Stimulated activated CD4-positive, alpha-beta T cell treated with anti-CD3 and anti-CD28 coated beads, TNF-alpha, amount 100 ng/mL, for 4 hours (primary cell): ENCODE data around the gene IFNA4.
A peak's percentile ranks its signal among the peaks of the same experiment; 100 is the strongest.
"Not testable (repeated sequence)": the region's sequence is repeated elsewhere in the genome, so short reads cannot be mapped to it uniquely, and the experiment has no call there.

Experiments used
- DNase-seq, 3 experiments: peaks; one replicate each; pipeline ENCODE4 v3.0.0-alpha.2; 2020; ENCODE audit warnings: low read depth in 3 of 3

IFNA4 gene

DNA sequence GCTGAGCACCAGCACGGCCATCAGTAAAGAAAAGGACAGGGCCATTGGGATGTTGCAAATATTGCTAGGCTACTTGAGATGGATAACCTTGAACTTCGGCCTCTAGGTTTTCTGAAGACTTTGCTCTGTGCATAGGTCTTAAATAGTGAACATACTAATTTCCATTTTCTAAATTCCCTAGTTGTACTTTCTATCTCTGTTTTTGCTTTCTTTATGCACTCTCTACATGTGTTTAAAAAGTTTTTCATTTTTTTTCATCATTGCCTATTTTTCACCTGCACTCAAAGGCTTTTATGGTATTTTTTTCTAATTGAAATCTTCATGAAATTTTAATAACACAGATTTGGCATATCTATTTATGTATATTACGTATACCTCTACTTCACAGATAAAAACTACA, at the start of gene IFNA4:
Gene IFNA4 (minus strand): TSS at position 101 of the 400 bp plus-strand sequence. CDS start 56 bp downstream, at position 45.
- DNase-seq, result not testable (repeated sequence)

DNA sequence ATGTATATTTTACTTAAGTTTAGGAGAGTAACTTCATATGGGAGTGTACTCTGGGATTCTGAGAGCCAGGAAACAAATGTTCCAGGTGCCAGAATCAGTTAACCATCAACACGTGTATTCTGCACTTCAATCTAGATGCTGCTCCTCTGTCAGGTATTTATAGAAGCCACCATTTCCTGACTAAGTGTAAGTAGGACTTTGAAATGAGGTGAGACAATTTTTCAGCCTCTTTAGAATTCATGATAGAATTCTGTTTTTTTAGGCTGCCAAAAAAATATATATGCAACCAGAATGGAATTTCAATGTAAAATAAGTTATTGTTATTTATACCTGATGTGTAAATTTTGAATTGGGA, 49.0 kb upstream of the IFNA4 start:
- not testable (repeated sequence) for DNase-seq

DNA sequence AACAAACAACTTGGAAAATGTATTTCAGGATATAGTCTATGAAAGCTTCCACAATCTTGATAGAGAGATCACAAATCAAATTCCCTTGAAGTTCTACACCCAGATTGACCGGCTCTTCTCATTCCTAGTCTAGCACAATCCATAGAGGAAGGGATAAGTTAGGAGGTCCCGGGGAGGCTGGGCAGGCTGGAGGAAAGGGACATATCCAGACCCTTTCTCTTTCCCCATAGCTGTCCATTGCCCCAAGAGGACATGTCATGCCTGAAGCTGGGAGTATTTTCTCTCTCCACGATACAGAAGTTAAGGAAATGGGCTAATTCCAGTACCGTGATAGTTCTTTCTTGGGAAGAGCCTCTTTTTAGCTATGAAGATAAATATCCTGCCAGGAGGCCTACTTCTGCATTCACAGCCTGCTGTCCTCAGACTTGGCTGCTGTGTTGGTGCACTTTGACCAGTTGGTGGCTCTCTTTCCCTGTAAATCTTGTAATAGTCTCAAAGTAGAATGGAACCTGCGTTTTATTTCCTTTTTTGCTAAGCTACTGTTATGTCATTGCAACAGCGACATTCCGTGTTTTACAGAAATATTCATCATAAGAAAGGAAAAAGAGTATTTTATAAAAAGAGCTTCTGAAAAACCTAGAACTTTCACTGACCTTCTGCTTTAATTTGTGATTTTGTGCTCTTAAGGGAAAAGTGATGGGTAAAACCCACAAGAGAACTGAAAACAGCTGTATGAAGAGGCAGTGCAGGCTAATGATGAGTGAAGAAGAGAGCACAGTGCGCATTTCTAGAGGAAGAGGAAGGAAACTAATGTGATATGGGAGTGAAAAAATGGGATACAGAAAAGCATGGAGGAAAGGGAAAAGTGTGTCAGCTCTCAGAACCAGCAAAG, 48.3 kb upstream of the IFNA4 start:
- peak in 1 of 3 experiments; percentile 4 for DNase-seq

DNA sequence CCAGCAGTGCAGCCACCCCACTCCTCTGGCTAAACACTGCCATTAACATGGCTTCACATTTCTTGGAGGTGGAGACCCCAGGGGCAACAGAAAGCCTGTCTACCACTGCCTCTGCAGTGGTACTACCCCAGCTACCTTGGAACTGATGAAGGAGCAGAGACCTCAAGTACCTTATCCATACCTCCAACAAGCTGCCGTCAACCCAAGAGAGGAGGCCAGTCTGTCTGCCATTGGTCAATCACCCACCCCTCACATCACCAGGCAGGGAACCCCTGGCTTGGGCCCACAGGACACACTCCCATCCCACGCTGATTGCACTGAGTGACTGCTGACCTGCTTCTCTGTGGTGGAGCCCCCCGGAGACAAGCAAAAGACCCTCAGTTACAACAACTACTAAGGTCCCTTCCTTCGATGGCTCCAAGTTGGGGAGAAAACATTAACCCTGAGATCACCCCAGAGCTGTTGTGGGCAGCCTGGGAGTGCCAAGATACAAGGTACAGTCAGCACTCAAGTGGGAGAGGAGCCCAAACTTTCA, 46.8 kb upstream of the IFNA4 start:
- DNase-seq, result no peak

DNA sequence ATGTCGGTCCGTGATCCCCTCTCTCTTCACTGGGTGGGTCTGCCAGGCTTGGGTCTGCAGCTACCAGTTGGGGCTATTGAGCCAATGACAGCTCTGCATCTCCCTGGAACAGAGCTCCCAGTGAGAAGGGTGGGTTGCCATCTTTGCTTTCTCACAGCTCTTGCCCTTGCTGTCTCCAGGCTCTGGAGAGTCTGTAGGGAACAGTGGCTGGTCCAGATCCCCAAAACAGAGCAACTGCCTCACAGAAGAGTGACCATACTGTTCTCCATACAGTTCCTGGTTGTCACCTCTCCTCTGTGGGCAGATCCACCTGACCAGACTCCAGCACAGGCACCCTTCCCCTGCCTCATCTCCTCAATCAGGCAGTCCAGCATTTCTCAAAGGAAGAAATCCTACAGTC, 45.9 kb upstream of the IFNA4 start:
- DNase-seq, result no peak

DNA sequence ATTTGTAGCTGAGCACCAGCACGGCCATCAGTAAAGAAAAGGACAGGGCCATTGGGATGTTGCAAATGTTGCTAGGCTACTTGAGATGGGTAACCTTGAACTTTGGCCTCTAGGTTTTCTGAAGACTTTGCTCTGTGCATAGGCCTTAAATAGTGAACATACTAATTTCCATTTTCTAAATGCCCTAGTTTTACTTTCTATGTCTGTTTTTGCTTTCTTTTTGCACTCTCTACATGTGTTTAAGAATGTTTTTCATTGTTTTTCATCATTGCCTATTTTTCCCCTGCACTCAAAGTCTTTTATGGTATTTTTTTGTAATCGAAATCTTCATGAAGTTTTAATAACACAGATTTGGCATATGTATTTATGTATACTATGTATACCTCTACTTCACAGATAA, 40.7 kb upstream of the IFNA4 start, which contains the start of gene IFNA17:
Gene IFNA17 (minus strand): TSS at position 101 of the 400 bp plus-strand sequence. CDS start 49 bp downstream, at position 52.
- DNase-seq, result no peak

DNA sequence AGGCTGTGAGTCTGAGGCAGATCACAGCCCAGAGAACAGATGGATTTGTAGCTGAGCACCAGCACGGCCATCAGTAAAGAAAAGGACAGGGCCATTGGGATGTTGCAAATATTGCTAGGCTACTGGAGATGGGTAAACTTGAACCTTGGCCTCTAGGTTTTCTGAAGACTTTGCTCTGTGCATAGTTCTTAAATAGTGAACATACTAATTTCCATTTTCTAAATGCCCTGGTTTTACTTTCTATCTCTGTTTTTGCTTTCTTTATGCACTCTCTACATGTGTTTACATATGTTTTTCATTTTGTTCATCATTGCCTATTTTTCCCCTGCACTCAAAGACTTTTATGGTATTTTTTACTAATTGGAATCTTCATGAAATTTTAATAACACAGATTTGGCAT, 29.8 kb upstream of the IFNA4 start, which contains the start of gene IFNA16:
Gene IFNA16 (minus strand): TSS at position 101 of the 400 bp plus-strand sequence. CDS start 6 bp downstream, at position 95.
- DNase-seq, result not testable (repeated sequence)

DNA sequence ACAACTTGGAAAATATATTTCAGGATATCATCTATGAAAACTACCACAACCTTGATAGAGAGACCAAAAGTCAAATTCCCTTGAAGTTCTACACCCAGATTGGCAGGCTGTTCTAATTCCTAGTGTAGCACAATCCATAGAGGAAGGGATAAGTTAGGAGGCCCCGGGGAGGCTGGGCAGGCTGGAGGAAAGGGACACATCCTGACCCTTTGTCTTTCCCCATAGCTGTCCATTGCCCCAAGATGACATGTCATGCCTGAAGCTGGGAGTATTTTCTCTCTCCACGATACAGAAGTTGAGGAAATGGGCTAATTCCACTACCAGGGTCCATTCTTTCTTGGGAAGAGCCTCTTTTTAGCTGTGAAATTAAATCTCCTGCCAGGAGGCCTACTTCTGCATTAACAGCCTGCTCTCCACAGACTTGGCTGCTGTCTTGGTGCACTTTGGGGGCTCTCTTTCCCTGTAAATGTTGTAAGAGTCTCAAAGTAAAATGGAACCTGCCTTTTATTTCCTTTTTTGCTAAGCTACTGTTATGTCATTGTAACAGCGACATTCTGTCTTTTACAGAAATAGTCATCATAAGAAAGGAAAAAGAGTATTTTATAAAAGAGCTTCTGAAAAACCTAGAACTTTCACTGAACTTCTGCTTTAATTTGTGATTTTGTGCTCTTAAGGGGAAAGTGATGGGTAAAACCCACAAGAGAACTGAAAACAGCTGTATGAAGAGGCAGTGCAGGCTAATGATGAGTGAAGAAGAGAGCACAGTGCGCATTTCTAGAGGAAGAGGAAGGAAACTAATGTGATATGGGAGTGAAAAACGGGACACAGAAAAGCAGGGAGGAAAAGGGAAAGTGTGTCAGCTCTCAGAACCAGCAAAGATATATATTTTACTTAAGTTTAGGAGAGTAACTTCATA, 26.3 kb upstream of the IFNA4 start:
- DNase-seq, result not testable (repeated sequence)

DNA sequence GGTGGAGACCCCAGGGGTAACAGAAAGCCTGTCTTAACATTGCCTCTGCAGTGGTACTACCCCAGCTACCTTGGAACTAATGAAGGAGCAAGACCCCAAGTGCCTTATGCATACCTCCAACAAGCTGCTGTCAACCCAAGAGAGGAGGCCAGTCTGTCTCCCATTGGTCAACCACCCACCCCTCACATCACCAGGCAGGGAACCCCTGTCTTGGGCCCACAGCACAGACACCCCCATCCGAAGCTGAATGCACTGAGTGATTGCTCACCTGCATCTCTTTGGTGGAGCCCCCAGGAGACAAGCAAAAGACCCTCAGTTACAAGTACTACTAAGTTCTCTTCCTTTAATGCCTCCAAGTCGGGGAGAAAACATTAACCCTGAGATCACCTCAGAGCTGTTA, 24.8 kb upstream of the IFNA4 start:
- not testable (repeated sequence) for DNase-seq

DNA sequence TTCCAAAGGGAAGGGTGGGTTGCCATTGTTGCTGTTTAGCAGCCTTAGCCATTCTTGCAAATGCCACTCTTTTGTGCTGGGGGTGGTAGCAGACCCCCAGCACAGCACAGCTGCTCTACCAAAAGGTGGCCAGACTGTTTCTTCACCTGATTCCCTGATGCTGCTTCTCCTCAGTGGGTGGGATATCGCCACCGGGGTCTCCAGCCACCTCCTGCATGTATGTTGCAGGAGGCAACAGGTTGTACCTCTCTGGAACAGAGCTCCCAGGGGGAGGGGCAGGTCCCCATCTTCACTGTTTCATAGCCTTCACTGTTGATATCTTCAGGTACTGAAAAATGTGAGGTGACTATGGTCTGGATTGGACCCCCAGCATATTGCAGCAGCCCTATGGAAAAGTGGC, 23.4 kb upstream of the IFNA4 start:
- not testable (repeated sequence) for DNase-seq

DNA sequence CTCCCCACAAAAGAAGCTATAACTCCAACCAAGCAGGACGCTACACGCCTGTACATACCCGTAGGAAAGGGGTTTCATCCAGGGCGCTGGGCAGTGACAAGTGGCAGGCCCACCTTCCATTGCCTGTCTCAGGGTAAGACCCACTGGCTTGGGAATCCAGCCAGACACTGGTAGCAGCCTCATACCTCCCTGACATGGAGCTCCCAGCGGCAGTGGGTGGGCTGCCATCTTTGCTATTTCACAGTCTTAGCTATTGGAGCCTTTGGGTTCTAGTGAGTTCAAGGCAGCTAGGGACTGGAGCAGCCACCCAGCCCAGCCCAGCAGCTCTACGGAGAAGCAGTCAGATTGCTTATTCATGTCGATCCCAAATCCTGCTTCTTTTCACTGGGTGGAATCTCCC, 22.9 kb upstream of the IFNA4 start:
- no peak for DNase-seq

DNA sequence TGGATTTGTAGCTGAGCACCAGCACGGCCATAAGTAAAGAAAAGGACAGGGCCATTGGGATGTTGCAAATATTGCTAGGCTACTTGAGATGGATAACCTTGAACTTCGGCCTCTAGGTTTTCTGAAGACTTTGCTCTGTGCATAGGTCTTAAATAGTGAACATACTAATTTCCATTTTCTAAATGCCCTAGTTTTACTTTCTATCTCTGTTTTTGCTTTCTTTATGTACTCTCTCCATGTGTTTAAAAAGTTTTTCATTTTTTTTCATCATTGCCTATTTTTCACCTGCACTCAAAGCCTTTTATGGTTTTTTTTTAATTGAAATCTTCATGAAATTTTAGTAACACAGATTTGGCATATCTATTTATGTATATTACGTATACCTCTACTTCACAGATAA, 19.7 kb upstream of the IFNA4 start, which contains the start of gene IFNA10:
Gene IFNA10 (minus strand): TSS at position 101 of the 400 bp plus-strand sequence. CDS start 46 bp downstream, at position 55.
- DNase-seq, result not testable (repeated sequence)

DNA sequence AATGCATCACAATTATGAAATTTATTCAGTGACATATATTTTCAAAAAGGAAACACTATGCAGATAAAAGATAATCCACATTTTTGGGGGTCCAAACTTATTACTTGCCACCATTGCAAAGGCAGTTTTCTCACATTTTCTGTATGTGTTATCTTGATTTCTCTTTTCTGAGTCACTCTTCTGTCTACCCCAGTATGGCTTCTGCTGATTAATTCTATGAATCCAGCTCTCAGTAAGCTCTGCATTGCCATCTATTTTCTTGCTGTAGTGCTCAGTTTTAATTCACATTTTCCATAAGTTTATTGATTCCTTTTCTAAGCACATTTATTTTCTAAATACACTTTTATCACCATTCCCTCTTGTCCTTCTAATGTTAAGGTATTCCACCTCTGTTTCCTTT, 17.8 kb upstream of the IFNA4 start:
- no peak for DNase-seq

DNA sequence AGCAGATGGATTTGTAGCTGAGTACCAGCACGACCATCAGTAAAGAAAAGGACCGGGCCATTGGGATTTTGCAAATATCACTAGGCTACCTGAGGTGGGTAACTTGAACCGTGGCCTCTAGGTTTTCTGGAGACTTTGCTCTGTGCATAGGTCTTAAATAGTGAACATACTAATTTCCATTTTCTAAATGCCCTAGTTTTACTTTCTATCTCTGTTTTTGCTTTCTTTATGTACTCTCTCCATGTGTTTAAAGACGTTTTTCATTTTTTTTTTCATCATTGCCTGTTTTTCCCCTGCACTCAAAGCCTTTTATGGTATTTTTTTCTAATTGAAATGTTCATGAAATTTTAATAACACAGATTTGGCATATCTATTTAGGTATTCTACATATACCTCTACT, 14.7 kb upstream of the IFNA4 start, which contains the start of gene IFNA7:
Gene IFNA7 (minus strand): TSS at position 101 of the 400 bp plus-strand sequence. CDS start 40 bp downstream, at position 61.
- DNase-seq, result not testable (repeated sequence)

DNA sequence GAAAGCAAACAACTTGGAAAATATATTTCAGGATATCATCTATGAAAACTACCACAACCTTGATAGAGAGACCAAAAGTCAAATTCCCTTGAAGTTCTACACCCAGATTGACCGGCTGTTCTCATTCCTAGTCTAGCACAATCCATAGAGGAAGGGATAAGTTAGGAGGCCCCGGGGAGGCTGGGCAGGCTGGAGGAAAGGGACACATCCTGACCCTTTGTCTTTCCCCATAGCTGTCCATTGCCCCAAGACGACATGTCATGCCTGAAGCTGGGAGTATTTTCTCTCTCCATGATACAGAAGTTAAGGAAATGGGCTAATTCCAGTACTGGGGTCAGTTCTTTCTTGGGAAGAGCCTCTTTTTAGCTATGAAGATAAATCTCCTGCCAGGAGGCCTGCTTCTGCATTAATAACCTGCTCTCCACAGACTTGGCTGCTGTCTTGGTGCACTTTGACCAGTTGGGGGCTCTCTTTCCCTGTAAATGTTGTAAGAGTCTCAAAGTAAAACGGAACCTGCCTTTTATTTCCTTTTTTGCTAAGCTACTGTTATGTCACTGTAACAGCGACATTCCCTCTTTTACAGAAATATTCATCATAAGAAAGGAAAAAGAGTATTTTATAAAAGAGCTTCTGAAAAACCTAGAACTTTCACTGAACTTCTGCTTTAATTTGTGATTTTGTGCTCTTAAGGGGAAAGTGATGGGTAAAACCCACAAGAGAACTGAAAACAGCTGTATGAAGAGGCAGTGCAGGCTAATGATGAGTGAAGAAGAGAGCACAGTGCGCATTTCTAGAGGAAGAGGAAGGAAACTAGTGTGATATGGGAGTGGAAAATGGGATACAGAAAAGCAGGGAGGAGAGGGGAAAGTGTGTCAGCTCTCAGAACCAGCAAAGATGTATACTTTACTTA, 7.7 kb upstream of the IFNA4 start:
- peak in 1 of 3 experiments; percentile 2 for DNase-seq

DNA sequence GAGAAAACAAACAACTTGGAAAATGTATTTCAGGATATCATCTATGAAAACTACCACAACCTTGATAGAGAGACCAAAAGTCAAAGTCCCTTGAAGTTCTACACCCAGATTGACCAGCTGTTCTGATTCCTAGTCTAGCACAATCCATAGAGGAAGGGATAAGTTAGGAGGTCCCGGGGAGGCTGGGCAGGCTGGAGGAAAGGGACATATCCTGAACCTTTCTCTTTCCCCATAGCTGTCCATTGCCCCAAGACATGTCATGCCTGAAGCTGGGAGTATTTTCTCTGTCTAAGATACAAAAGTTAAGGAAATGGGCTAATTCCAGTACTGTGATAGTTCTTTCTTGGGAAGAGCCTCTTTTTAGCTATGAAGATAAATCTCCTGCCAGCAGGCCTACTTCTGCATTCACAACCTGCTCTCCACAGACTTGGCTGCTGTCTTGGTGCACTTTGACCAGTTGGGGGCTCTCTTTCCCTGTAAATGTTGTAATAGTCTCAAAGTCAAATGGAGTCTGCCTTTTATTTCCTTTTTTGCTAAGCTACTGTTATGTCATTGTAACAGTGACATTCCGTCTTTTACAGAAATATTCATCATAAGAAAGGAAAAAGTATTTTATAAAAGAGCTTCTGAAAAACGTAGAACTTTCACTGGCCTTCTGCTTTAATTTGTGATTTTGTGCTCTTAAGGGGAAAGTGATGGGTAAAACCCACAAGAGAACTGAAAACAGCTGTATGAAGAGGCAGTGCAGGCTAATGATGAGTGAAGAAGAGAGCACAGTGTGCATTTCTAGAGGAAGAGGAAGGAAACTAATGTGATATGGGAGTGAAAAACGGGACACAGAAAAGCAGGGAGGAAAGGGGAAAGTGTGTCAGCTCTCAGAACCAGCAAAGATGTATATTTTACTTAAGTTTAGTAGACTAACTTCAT, 4.3 kb downstream of the IFNA4 start:
- not testable (repeated sequence) for DNase-seq

DNA sequence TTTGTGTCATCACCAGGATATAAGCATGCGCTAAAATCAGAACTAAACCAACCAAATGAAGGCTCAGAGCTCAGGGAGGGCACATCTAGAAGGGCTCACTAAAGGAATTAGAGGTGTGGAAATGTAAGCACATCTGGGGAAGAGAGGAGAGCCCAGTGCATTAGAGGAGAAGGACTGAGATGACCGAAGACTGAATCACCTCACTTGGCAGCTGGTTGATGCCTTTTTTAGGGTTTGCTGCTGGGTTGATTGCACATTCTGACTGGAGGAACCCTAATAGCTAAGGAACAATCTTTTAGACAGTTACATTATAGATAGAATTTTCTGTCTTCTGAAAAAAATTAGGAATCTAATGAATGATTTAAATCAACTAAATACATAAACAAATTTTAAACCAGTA, 12.7 kb downstream of the IFNA4 start:
- no peak for DNase-seq

DNA sequence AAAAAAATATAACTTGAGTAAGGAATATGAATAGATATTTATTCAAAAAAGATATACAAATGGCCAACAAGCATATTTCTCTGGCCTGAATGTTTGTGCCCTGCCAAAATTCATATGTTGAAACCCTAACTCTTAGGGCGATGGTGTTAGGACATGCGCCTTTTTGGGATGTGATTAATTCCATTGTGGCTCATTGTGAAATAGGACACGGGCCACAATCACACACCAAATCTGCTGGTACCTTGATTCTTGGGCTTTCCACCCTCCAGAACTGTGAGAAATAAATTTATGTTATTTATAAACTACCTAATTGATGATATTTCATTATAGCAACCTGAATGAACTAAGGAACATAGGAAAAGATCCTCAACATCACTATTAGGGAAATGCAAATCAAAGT, 15.2 kb downstream of the IFNA4 start:
- no peak for DNase-seq

DNA sequence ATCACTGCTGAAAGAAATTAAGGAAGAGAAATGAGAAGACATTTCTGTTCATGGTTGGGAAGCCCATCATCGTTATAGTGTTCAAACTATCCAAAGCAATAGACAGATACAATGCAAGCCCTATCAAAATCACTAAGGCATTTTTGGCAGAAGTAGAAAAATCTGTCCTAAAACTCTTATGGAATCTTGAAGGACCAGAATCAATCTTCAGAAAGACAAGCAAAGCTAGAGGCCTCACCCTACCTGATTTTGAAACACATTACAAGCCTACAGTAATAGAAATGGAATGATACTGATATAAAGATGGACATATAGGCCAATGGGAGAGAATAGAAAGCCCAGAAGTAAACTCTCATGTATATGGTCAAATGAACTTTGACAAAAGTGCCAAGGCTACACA, 16.0 kb downstream of the IFNA4 start:
- no peak for DNase-seq
